Lower leg skin (tissue), 3 donors: ENCODE data around the gene LRIG1.

Experiments
- CTCF ChIP-seq, 3 donors: fragments of 450-650 bp; IDR thresholded peaks; one replicate each; pipeline ENCODE4 v1.5.1; 2016; ENCODE audit warnings: antibody characterized with exemption in 3 of 3, mild to moderate bottlenecking in 3 of 3, moderate library complexity in 2 of 3
- POLR2A ChIP-seq, 2 donors: fragments of 450-650 bp; IDR thresholded peaks; one replicate each; pipeline ENCODE4 v1.6.1; 2016 to 2017; ENCODE audit warnings: antibody characterized with exemption in 2 of 2, mild to moderate bottlenecking in 1 of 2, moderate library complexity in 1 of 2

- TF ChIP-seq CTCF (IDR thresholded peaks at IDR 0.05) (no peak), POLR2A (IDR thresholded peaks at IDR 0.05) (no peak)
These were observed 101.1 kb downstream of the LRIG1 start for GRCh38 chr3:66399529-66400232.
